Measurements from ENCODE around the gene PLD5.

GRCh38 chr1:242428399-242429190, 95.9 kb downstream of the PLD5 start:
- TF ChIP-seq CTCF (IDR thresholded peaks at IDR 0.05) = no peak
- TF ChIP-seq POLR2A (IDR thresholded peaks at IDR 0.05) = no peak
